Body of pancreas (tissue), 4 donors: Measurements from ENCODE around the gene GPR183. TPM values are rescaled to one million over a fixed set of nuclear protein-coding genes. Genes with fewer than 3 reads are reported as not detected.

ENCODE experiments used
- ATAC-seq: fragments of 150-250 bp; one replicate; pipeline ENCODE4 v1.9.1; 2016
- DNase-seq, 4 donors: peaks; one replicate each; pipeline ENCODE4 v3.0.0-alpha.2; 2019
- H3K27ac ChIP-seq, 4 donors: fragments of 200-600 bp; sonication (generic); 1 replicate in 3 of 4; 2 replicates in 1 of 4; pipeline versions ENCODE4 v1.5.1 to v1.6.1; 2016 to 2019; ENCODE audit warnings: mild to moderate bottlenecking in 1 of 4, mixed read lengths in 1 of 4, moderate library complexity in 1 of 4
- H3K27me3 ChIP-seq, 2 donors: fragments of 200-600 bp; sonication (generic); one replicate each; pipeline ENCODE4 v1.6.0; 2016; ENCODE audit warnings: mild to moderate bottlenecking in 1 of 2
- H3K36me3 ChIP-seq, 2 donors: fragments of 200-600 bp; sonication (generic); replicated peaks in 1 of 2; 2 replicates each; pipeline ENCODE4 v1.5.1; 2016; ENCODE audit warnings: low read depth in 2 of 2; ENCODE audit not compliant: insufficient read depth in 1 of 2
- H3K4me1 ChIP-seq: fragments of 200-600 bp; sonication (generic); one replicate; pipeline ENCODE4 v1.6.0; 2016
- H3K4me3 ChIP-seq, 2 donors: fragments of 200-600 bp; sonication (generic); 1 replicate in 1 of 2; 2 replicates in 1 of 2; pipeline ENCODE4 v1.5.1; 2016 to 2019
- H3K9me3 ChIP-seq, 3 donors: fragments of 200-600 bp; sonication (generic); 1 replicate in 2 of 3; 2 replicates in 1 of 3; pipeline ENCODE4 v1.5.1; 2016
- POLR2A ChIP-seq, 3 donors: fragments of 450-650 bp; IDR thresholded peaks; one replicate each; pipeline ENCODE4 v1.6.1; 2016; ENCODE audit warnings: antibody characterized with exemption in 3 of 3, mild to moderate bottlenecking in 2 of 3
- WGBS, 2 donors: methylation state at CpG; one replicate each; pipeline ENCODE4 v1.1.5; 2017; 5-methylcytosine and 5-hydroxymethylcytosine counted together
- intact Hi-C: fragments of 100-400 bp; cut with DNase I; formaldehyde crosslinking; loops from one replicate; pipeline ENCODE4 v1.15.1; 2023
- total RNA-seq, 2 donors: library from RNA; depleted of rRNA; stranded (reverse); fragments of >200 nt; gene quantifications; one replicate each; pipeline ENCODE4 v1.1.0, GENCODE V29; 2016
- TF ChIP-seq, protein P1 (sequence below), 7 experiments: fragments of 450-650 bp in 4 of 7; fragments of 200-600 bp in 3 of 7; sonication (generic) in 3 of 7; IDR thresholded peaks; one replicate each; pipeline ENCODE4 v1.5.1; 2016 to 2019; ENCODE audit warnings: antibody characterized with exemption in 7 of 7

Gene GPR183
- total RNA-seq, 2 donors from 2014 or later, result 3.6 TPM; not detected in 1

DNA sequence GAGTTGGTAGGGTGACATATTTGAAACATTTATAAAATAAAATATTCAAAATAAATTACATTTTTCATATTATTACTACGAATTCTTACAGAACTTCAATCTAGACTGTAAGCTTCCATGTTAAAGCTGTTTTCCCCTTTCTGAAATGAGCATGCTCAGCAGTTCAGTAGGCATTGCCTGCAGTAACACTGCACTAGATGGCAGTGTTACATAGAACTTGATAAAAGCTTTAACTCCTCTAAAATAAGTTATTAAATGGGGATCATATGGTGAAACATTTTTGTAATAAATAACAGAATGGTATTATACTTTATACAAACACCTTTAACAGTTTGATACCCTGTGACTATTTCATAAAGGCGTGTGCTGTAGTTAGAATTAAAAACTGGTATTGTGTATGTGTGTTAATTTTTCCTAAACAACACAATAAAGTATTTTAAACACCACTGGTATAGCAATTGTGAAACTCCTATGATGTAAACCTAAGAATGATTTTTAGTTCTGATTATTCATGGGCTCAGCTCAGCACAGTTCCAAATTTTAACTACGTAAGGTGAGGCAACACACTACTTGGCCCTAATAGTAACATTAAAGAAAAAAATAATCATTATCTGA lies 37.5 kb downstream of the GPR183 start:
- ATAC-seq (no peak), DNase-seq (peak in 1 of 4 donors; percentile 46)
- H3K27me3 ChIP-seq, result no peaks in the 10 kb centered on the region
- intact Hi-C loops, result loop anchor here (5.0 to 10.0 kb wide), 2 partner anchors 92 to 155 kb away; no protein-coding TSS in a partner anchor
- no peaks in the 10 kb centered on the region for H3K9me3 ChIP-seq
- H3K4me1 ChIP-seq, result no peaks in the 10 kb centered on the region
- no peak for TF ChIP-seq POLR2A (IDR thresholded peaks at IDR 0.05)
- TF ChIP-seq, protein P1, sequence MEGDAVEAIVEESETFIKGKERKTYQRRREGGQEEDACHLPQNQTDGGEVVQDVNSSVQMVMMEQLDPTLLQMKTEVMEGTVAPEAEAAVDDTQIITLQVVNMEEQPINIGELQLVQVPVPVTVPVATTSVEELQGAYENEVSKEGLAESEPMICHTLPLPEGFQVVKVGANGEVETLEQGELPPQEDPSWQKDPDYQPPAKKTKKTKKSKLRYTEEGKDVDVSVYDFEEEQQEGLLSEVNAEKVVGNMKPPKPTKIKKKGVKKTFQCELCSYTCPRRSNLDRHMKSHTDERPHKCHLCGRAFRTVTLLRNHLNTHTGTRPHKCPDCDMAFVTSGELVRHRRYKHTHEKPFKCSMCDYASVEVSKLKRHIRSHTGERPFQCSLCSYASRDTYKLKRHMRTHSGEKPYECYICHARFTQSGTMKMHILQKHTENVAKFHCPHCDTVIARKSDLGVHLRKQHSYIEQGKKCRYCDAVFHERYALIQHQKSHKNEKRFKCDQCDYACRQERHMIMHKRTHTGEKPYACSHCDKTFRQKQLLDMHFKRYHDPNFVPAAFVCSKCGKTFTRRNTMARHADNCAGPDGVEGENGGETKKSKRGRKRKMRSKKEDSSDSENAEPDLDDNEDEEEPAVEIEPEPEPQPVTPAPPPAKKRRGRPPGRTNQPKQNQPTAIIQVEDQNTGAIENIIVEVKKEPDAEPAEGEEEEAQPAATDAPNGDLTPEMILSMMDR (IDR thresholded peaks at IDR 0.05), result peak in 6 of 7 experiments; percentile 19 to 59 (median 47)
- H3K4me3 ChIP-seq, result no peak overlapping the region
- H3K36me3 ChIP-seq, result no peaks in the 10 kb centered on the region
- H3K27ac ChIP-seq, result peak overlapping the region in 1 of 4 donors; percentile 42
- WGBS, 2 donors, result 65 to 69% methylated on average over 3 of the region's 3 CpGs

DNA sequence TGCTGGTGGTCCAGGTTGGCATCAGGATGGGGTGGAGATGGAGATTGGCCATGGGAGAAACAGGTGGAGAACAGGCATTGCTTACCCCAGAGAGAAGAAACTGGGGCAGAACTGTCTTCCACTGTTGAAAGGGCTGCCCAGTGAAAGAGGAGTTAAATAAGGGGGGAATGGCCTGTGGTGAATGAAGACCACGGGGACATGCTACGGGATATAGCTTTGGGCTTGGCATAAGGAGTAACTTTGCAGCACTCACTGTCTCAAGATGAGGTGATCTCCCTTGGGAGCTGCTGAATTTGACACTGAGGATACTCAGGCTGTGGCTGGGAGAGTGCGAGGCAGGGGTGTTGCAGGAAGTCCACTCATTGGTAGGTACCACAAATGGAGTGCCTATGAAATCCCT lies 38.4 kb downstream of the GPR183 start:
- no peak for DNase-seq
- no peaks in the 10 kb centered on the region for H3K4me1 ChIP-seq
- ATAC-seq, result no peak
- 88 to 97% methylated on average over 3 of the region's 3 CpGs for WGBS, 2 donors
- H3K27ac ChIP-seq, result no peak overlapping the region
- no peaks in the 10 kb centered on the region for H3K36me3 ChIP-seq
- H3K9me3 ChIP-seq, result no peaks in the 10 kb centered on the region
- TF ChIP-seq POLR2A (IDR thresholded peaks at IDR 0.05), result no peak
- intact Hi-C loops, result loop anchor here (5.0 kb wide), 1 partner anchor 92 kb away; no protein-coding TSS in a partner anchor
- H3K4me3 ChIP-seq, result no peak overlapping the region
- no peaks in the 10 kb centered on the region for H3K27me3 ChIP-seq

DNA sequence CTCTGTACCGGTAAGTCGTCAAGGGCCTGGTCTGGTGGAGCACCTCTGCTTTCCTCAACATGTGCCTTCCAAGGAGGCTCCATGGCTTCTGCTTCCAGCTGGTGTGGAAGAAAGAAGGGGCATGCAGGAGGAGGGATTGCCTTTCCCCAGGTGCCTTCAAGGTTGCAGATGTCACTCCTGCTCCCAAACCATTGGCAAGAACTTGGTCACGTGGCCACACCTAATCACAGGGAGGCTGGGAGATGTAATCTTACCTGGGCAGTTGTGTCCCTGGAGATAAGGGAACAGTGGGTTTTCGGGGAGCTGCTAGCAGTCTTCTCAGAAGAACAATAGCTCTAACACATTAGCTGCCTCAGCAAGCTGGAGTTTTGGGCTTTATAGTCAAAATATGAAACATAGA lies 39.3 kb downstream of the GPR183 start:
- Histone ChIP-seq H3K4me3 (no peak overlapping the region), H3K36me3 (no peaks in the 10 kb centered on the region), H3K27me3 (no peaks in the 10 kb centered on the region), H3K4me1 (no peaks in the 10 kb centered on the region), H3K9me3 (no peaks in the 10 kb centered on the region), H3K27ac (no peak overlapping the region)
- WGBS, 2 donors, result 83 to 84% methylated on average over 4 of the region's 4 CpGs
- ATAC-seq (no peak), DNase-seq (no peak)
- no peak for TF ChIP-seq POLR2A (IDR thresholded peaks at IDR 0.05)
- TF ChIP-seq, protein P1 (IDR thresholded peaks at IDR 0.05), result no peak
- intact Hi-C loops, result loop anchor here (5.0 kb wide), 1 partner anchor 91 kb away; no protein-coding TSS in a partner anchor

DNA sequence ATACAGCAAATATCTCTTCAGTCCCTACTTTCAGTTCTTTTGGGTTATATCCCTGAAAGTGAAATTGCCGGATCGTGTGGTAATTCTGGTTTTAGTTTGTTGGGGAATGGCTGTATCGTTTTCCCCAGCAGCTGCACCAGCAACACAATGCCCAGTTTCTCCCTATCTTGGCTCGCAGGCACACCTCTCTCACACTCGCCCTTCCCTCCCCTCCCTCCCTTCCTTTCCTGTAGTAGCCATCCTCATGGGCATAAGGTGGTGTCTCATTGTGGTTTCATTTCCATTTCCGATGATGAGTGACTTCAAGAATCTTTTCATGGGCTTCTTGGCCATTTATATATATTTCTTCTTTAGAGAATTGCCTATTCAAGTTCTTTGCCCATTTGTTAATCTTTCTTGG lies 40.4 kb downstream of the GPR183 start:
- Histone ChIP-seq H3K4me3 (no peak overlapping the region), H3K9me3 (no peaks in the 10 kb centered on the region), H3K36me3 (no peaks in the 10 kb centered on the region), H3K27me3 (no peaks in the 10 kb centered on the region), H3K27ac (no peak overlapping the region), H3K4me1 (no peaks in the 10 kb centered on the region)
- TF ChIP-seq, protein P1 (IDR thresholded peaks at IDR 0.05), result no peak
- no peak for TF ChIP-seq POLR2A (IDR thresholded peaks at IDR 0.05)
- intact Hi-C loops, result loop anchor here (5.0 kb wide), 1 partner anchor 90 kb away; no protein-coding TSS in a partner anchor
- no peak for ATAC-seq
- WGBS, 2 donors, result 81 to 87% methylated on average over 6 of the region's 6 CpGs
- DNase-seq, result no peak

DNA sequence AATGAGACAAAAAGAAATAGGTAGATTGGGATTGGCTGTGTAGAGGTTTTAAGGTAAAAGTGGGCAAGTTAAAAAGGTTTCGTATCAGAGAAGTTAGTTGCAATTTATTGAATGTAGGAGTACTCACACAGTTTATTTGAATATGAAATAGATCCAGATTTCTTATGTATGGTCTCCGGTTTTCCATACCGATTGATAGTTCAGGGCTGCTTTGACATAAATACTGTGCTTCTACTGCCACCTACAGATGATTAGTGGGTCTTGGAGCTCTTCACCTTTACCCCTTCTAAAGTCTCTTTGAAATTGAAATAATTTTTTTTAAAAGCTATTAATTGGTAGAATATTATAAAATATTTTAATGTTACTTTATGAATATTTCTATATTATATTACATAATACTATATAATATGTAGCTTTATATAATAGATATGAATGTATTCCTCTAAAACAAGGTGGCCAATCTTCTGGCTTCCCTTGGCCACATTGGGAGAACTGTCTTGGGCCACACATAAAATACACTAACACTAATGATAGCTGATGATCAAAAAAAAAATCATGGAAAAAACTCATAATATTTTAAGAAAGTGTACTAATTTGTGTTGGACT lies 41.3 kb downstream of the GPR183 start:
- no peak for DNase-seq
- WGBS, 2 donors, result 13 to 19% methylated on average over 3 of the region's 3 CpGs
- no peaks in the 10 kb centered on the region for H3K4me1 ChIP-seq
- H3K27ac ChIP-seq, result no peak overlapping the region
- TF ChIP-seq, protein P1 (IDR thresholded peaks at IDR 0.05), result peak in 6 of 7 experiments; percentile 62 to 76 (median 67)
- no peak for TF ChIP-seq POLR2A (IDR thresholded peaks at IDR 0.05)
- ATAC-seq, result peak; percentile 59
- no peak overlapping the region for H3K4me3 ChIP-seq
- H3K27me3 ChIP-seq, result no peaks in the 10 kb centered on the region
- no peaks in the 10 kb centered on the region for H3K9me3 ChIP-seq
- intact Hi-C loops, result loop anchor here (5.0 kb wide), 1 partner anchor 89 kb away; no protein-coding TSS in a partner anchor
- no peaks in the 10 kb centered on the region for H3K36me3 ChIP-seq
